ENCODE measurements around the gene MAP2. TPM values are rescaled to one million over a fixed set of nuclear protein-coding genes. Genes with fewer than 3 reads are reported as not detected.
"Not testable (repeated sequence)": the region's sequence is repeated elsewhere in the genome, so short reads cannot be mapped to it uniquely, and the experiment has no call there.

MAP2 gene
- total RNA-seq, 1 donor: 0.73 TPM

- not testable (repeated sequence) for H3K4me3 ChIP-seq (ENCODE audit: low read length); H3K27me3 ChIP-seq (ENCODE audit: insufficient read depth, low read length); H3K9me3 ChIP-seq (ENCODE audit: low read depth, low read length); H3K4me1 ChIP-seq (ENCODE audit: insufficient read depth, low read length)
These were observed 68.4 kb downstream of the MAP2 start for GRCh38 chr2:209492296-209492695.

DNA sequence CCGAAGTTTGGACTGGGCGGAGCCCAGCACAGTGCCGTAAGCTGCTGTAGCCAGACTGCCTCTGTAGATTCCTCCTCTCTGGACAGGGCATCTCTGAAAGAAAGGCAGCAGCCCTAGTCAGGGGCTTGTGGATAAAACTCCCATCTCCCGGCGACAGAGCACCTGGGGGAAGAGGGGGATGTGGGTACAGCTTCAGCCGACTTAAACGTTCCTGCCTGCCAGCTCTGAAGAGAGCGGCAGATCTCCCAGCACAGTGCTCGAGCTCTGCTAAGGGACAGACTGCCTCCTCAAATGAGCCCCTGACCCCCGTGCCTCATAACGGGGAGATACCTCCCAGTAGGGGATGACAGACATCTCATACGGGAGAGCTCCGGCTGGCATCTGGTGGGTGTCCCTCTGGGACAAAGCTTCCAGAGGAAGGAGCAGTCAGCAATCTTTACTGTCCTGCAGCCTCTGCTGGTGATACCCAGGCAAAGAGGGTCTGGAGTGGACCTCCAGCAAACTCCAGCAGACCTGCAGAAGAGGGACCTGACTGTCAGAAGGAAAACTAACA lies 71.3 kb downstream of the MAP2 start:
- H3K9me3 ChIP-seq (ENCODE audit: low read depth, low read length); H3K4me3 ChIP-seq (ENCODE audit: low read length); H3K4me1 ChIP-seq (ENCODE audit: insufficient read depth, low read length); H3K27me3 ChIP-seq (ENCODE audit: insufficient read depth, low read length): not testable (repeated sequence)

DNA sequence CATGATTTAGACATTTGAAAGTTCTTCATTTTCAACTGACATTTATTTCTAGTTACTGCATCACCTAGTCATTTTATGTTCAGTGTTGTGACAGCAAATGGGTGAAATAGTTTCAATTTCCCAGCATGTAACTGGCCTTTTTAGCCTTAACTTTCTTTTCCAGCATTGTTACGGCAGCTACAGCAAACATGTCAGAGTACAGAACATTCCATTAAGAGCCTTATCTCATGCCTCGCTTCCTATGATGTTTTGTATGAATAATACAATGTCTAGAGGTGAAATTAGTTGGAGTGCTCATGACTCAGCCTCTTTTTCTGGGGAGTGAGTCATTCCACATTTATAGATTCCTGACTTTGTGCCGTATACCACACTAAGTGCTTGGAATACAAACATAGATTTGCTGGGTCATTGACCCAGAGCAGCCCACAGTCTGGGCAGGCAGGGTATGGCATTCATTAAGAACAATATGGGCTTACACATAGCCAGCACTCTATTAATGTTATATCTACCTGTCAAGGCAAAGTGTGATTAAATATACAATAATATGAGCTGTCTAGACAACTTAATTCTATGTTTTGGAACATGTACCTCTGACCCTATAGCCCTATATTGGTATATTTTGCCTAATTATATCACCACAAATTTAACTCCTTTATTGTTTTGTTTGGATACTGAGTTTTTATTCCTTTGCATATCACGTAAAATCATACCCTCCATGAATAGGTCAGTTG lies 72.2 kb downstream of the MAP2 start:
- H3K27me3 ChIP-seq (ENCODE audit: insufficient read depth, low read length): no peaks in the 10 kb centered on the region
- no peaks in the 10 kb centered on the region for H3K9me3 ChIP-seq (ENCODE audit: low read depth, low read length)
- H3K4me3 ChIP-seq (ENCODE audit: low read length): no peak overlapping the region

DNA sequence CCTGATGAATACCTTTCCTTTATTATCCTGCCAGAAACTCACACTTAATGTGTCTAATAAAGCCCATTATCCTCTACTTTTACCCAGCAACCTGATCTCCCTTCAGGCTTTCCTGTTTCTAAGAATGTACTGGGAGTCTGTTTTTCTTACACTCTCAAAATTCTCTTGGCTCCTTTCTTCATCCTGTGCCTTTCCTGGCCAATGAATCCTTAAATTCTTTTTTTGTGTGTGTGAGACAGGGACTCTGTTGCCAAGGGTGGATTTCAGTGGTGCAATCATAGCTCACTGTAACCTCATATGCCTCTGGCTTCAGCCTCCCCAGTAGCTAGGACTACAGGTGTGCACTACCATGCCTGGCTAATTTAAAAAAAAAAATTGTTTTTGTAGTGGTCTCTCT lies 72.7 kb downstream of the MAP2 start:
- Histone ChIP-seq H3K4me3 (ENCODE audit: low read length) (no peak overlapping the region), H3K9me3 (ENCODE audit: low read depth, low read length) (no peaks in the 10 kb centered on the region), H3K27me3 (ENCODE audit: insufficient read depth, low read length) (no peaks in the 10 kb centered on the region), H3K4me1 (ENCODE audit: insufficient read depth, low read length) (no peaks in the 10 kb centered on the region)

More for the DNA sequence above, 72.2 kb downstream of the MAP2 start:
- H3K4me1 ChIP-seq (ENCODE audit: insufficient read depth, low read length): no peaks in the 10 kb centered on the region

DNA sequence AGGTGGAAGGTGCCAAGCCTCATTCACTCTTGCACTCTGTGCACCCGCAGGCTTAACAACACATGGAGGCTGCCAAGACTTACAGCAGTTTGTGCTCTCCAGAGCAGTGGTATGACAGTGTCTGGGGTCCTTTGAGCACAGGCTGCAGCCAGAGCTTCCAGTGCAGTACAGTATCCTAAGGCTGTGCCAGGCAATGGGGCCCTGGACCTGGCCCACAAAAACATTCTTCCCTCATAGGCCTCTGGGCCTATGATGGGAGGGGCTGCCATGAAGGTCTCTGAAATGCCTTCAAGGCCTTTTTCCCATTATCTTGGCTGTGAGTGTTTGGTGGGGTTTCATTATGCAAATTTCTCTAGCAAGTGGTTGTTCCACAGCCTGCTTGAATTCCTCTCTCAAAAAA lies 74.8 kb downstream of the MAP2 start:
- H3K4me3 ChIP-seq (ENCODE audit: low read length): no peak overlapping the region
- H3K9me3 ChIP-seq (ENCODE audit: low read depth, low read length): no peaks in the 10 kb centered on the region
- H3K4me1 ChIP-seq (ENCODE audit: insufficient read depth, low read length): no peaks in the 10 kb centered on the region
- no peaks in the 10 kb centered on the region for H3K27me3 ChIP-seq (ENCODE audit: insufficient read depth, low read length)

GRCh38 chr2:209499069-209499468 lies 75.2 kb downstream of the MAP2 start:
- no peaks in the 10 kb centered on the region for H3K9me3 ChIP-seq (ENCODE audit: low read depth, low read length)
- H3K4me3 ChIP-seq (ENCODE audit: low read length): no peak overlapping the region
- H3K27me3 ChIP-seq (ENCODE audit: insufficient read depth, low read length): no peaks in the 10 kb centered on the region
- no peaks in the 10 kb centered on the region for H3K4me1 ChIP-seq (ENCODE audit: insufficient read depth, low read length)

- no peaks in the 10 kb centered on the region for H3K27me3 ChIP-seq (ENCODE audit: insufficient read depth, low read length)
- no peaks in the 10 kb centered on the region for H3K4me1 ChIP-seq (ENCODE audit: insufficient read depth, low read length)
- no peaks in the 10 kb centered on the region for H3K9me3 ChIP-seq (ENCODE audit: low read depth, low read length)
- no peak overlapping the region for H3K4me3 ChIP-seq (ENCODE audit: low read length)
These were observed 77.7 kb downstream of the MAP2 start for GRCh38 chr2:209501579-209501978.

GRCh38 chr2:209505410-209505809 lies 81.6 kb downstream of the MAP2 start:
- Histone ChIP-seq H3K9me3 (ENCODE audit: low read depth, low read length) (no peaks in the 10 kb centered on the region), H3K4me1 (ENCODE audit: insufficient read depth, low read length) (no peaks in the 10 kb centered on the region), H3K4me3 (ENCODE audit: low read length) (no peak overlapping the region), H3K27me3 (ENCODE audit: insufficient read depth, low read length) (no peaks in the 10 kb centered on the region)

DNA sequence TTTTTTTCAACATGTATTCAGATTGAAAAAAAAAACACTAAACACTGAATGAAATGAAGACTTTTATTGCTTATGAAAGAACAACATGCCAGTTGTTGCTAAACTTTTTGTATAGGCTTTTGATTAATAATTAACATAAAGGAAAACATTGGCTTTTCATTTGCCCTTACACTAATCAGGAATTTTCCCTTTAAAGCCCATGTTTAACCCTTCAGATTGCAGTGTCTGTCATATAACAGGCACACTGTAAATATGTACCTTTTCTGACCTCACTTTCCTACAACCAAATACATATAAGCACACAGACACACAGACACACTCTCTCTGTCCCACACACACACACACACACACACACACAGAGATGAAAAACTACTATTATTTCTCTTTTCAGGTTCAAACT lies 84.4 kb downstream of the MAP2 start:
- no peaks in the 10 kb centered on the region for H3K9me3 ChIP-seq (ENCODE audit: low read depth, low read length)

DNA sequence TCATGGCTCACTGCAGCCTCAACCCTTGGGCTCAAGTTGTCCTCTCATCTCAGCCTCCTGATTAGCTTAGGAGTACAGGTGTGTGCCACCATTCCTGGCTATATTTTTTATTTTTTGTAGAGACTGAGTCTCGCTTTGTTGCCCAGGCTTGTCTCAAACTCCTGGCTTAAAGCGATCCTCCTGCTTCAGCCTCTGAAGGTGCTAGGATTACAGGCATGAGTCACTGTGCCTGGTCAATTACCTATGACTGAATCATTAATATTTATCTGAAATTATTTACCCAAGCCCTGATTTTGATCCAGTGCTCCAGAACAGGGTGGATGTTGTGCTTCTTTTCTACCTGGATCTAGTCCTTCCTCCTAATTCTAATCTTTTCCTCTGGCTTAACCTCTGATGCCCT lies 87.8 kb downstream of the MAP2 start:
- H3K4me3 ChIP-seq (ENCODE audit: low read length): no peak overlapping the region
- H3K27me3 ChIP-seq (ENCODE audit: insufficient read depth, low read length): no peaks in the 10 kb centered on the region
- H3K4me1 ChIP-seq (ENCODE audit: insufficient read depth, low read length): no peaks in the 10 kb centered on the region
- no peaks in the 10 kb centered on the region for H3K9me3 ChIP-seq (ENCODE audit: low read depth, low read length)

More for the DNA sequence above, 84.4 kb downstream of the MAP2 start:
- no peaks in the 10 kb centered on the region for H3K27me3 ChIP-seq (ENCODE audit: insufficient read depth, low read length)
- H3K4me3 ChIP-seq (ENCODE audit: low read length): no peak overlapping the region
- H3K4me1 ChIP-seq (ENCODE audit: insufficient read depth, low read length): no peaks in the 10 kb centered on the region

DNA sequence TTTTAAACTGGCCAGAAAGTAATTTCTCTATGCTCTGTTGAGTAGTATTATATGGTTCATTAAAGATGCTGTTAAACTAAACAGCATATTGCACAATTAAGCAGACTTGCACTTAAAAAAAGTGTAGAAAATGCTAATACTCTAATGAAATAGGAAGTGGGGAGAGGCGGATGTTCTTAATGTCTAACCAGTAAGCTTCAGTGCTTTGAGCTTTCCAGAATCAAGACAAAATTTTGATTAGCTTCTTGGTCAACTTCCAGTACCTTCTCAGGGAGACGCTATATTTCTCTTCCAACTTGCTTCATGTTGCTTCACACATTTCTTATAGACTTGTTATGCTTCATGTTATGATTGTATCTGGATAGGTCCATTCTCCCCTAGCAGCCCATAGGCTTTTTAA lies 89.1 kb downstream of the MAP2 start:
- no peaks in the 10 kb centered on the region for H3K9me3 ChIP-seq (ENCODE audit: low read depth, low read length)
- no peaks in the 10 kb centered on the region for H3K27me3 ChIP-seq (ENCODE audit: insufficient read depth, low read length)

GRCh38 chr2:209517436-209517835 lies 93.6 kb downstream of the MAP2 start:
- Histone ChIP-seq H3K27me3 (ENCODE audit: insufficient read depth, low read length) (no peaks in the 10 kb centered on the region), H3K4me1 (ENCODE audit: insufficient read depth, low read length) (no peaks in the 10 kb centered on the region), H3K4me3 (ENCODE audit: low read length) (no peak overlapping the region), H3K9me3 (ENCODE audit: low read depth, low read length) (no peaks in the 10 kb centered on the region)

More for the DNA sequence above, 89.1 kb downstream of the MAP2 start:
- Histone ChIP-seq H3K4me1 (ENCODE audit: insufficient read depth, low read length) (no peaks in the 10 kb centered on the region), H3K4me3 (ENCODE audit: low read length) (no peak overlapping the region)

DNA sequence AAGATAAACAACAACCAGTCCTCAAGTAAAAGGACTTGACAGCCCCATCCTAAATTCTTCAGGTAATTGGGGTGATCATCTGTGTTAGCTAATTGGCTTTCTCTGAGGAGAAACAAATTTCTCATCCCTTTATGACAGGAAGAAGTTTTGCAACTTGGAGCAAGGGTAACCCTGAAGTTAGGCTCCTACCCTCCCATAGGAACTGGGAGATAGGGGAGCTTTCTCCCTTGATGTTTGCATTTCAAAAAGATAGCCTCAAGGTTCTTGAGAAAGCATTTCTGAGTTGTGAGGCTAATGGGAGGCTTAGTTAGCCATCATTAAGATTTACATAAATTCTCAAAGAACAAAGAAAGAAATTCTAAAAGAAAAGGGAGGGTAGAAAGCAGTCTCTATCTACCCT lies 95.4 kb downstream of the MAP2 start:
- Histone ChIP-seq H3K4me3 (ENCODE audit: low read length) (no peak overlapping the region), H3K27me3 (ENCODE audit: insufficient read depth, low read length) (no peaks in the 10 kb centered on the region), H3K4me1 (ENCODE audit: insufficient read depth, low read length) (no peaks in the 10 kb centered on the region), H3K9me3 (ENCODE audit: low read depth, low read length) (no peaks in the 10 kb centered on the region)

DNA sequence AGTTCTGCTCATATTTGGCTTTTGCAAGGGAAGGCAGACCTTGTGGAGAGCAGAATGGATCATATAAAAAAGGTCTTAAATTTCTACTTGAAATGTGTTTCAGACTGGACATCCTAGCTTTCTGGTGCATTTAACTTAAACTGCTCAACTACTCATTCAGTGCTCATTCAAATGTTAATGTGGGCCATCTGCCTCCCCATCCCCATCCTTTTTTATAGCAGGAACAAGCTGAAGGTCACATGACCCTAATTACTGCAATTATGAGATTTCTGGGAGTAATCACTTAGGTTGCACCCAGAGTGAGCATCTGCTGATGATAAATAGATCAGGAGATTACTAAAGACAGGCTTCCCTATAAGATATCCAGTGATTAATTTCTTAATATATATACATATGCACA lies 96.1 kb downstream of the MAP2 start:
- Histone ChIP-seq H3K4me3 (ENCODE audit: low read length) (no peak overlapping the region), H3K27me3 (ENCODE audit: insufficient read depth, low read length) (no peaks in the 10 kb centered on the region), H3K9me3 (ENCODE audit: low read depth, low read length) (no peaks in the 10 kb centered on the region), H3K4me1 (ENCODE audit: insufficient read depth, low read length) (no peaks in the 10 kb centered on the region)

- Histone ChIP-seq H3K27me3 (ENCODE audit: insufficient read depth, low read length) (no peaks in the 10 kb centered on the region), H3K4me3 (ENCODE audit: low read length) (no peak overlapping the region), H3K9me3 (ENCODE audit: low read depth, low read length) (no peaks in the 10 kb centered on the region), H3K4me1 (ENCODE audit: insufficient read depth, low read length) (peaks cover 14% of the 10 kb centered on the region)
These were observed 99.3 kb downstream of the MAP2 start for GRCh38 chr2:209523041-209523740.

DNA sequence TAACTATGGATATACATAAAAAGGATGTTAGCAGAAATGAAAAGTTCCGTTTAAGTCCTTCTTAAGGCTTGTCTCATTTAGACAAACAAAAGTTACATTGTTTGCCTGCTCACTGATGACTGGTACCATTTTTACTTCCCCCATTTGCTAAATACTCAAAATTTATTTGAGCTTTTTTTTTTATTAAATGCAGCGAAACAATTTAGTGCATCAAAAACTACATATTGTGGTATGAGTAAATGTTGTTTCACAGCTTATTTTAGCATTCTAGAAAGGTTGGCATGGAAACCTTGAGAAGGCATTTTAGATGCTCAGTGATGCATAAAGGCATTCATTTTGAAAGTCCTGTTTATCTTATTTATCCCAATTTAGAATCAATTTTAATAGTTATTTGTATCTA lies 100.0 kb downstream of the MAP2 start:
- no peaks in the 10 kb centered on the region for H3K9me3 ChIP-seq (ENCODE audit: low read depth, low read length)
- no peak overlapping the region for H3K4me3 ChIP-seq (ENCODE audit: low read length)
- no peaks in the 10 kb centered on the region for H3K27me3 ChIP-seq (ENCODE audit: insufficient read depth, low read length)
- H3K4me1 ChIP-seq (ENCODE audit: insufficient read depth, low read length): peaks cover 14% of the 10 kb centered on the region
